Raji (cell line): ENCODE results near the gene ICAM2.

Experiments
- POLR2A ChIP-seq: IDR thresholded peaks from 2 replicates; pipeline ENCODE4 v1.6.1; 2011; ENCODE audit warnings: low read depth, low read length, control low read depth; ENCODE audit not compliant: insufficient read depth

Gene ICAM2

DNA sequence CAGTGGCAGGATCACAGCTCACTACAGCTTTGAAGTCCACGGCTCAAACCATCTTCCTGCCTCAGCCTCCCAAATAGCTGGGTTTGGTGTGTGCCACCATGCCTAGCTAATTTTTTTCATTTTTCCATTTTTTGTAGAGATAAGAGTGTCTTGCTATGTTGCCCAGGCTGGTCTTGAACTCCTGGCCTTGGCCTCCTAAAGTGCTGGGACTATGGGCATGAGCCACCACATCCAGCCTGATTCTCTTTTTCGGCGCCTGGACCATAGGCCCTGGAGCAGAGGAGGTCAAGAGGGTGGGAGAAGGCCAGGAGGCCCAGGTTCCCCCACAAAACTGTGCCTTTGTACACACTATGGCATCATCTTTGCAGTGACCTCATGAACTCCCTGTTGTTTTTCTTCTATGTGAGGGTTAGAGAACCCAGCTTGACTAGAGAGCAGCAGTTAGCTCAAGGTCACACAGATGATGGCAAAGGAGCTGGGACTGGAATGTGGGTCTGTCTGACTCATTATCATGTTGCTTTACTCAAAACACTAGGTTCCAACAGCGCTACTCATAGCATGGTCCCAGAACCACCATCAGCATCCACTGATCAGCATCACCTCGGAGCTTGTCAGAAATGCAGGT lies 64.0 kb downstream of the ICAM2 start:
- no peak for TF ChIP-seq POLR2A

DNA sequence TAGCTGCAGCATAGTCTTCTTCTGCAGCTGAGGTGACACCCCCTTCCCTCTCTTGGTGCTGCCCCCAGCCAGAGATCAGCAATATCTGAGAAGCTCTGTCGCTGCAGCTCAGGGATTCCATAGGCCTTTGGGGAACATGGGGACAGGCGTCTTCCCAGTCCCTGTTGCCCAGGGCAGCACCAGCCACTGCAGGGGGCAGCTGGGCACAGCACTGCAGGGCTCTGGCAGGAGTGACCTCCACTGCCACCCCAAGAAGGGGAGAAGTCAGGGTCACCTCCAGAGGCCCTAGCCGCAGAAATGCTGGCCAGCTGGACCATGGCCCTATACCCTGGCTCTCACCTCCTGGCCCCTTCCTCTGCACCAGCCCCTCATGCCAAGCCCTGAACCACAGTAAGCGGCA lies 64.6 kb downstream of the ICAM2 start:
- no peak for TF ChIP-seq POLR2A

- TF ChIP-seq POLR2A, result no peak
Observed at GRCh38 chr17:63955232-63955631, 65.2 kb downstream of the ICAM2 start.

DNA sequence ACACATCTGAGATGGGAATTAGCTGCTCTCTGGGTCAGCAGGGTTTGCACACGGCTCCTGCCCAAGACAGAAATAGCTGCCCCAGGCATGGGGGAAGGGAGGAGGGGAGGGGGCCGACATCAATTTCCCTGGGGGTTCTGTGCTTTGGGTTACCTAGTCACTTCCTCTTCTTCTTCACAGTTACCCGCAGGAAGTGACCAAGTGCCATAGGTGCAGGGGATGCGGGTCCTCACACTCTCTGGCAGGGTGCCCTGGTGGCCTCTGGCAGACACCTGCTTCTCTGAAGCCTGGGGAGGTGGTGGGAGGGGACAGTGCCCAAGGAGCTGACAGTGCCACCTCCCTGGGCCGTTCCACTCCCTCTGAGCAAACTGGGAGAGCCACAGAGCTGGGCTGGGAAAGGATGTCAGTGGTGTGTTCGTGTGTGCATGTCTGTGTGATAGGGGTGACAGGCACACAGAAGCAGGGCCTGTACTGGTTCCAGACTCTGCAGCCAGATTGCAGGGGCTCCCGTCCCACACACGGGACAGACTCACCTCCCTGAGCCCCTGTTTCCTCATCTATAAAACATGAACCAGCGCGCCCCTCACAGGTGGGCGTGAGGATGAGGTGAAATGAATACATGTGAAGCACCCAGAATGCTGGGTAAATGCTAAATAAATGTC lies 65.9 kb downstream of the ICAM2 start:
- TF ChIP-seq POLR2A, result peak; percentile 26; the same call in 1 of the 2 replicates
